GM12873 (cell line): ENCODE measurements around the gene TBC1D20.

ENCODE experiments used
- TF ChIP-seq, protein P1 (sequence below): IDR thresholded peaks from 2 replicates; pipeline ENCODE4 v1.5.1; 2012; ENCODE audit warnings: low read depth, mild to moderate bottlenecking, moderate library complexity, low read length, control low read depth; ENCODE audit not compliant: insufficient read depth; ENCODE audit errors: missing control alignments

Gene TBC1D20

DNA sequence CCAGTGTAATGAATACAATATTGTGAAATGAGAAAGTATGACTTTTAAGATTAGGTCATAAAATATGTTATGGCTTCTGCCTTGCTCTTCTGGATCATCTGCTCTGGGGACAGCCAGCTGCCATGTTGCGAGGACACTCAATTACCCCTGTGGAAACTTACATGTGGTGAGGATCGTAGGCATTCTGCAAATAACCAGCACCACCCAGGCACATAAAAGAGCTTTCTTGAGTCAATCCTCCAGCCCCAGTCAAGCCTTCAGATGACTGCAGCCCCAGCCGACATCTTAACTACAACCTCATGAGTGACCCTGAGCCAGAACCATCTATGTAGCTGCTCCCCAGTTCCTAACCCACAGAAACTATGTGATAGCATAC lies 58.8 kb downstream of the TBC1D20 start:
- TF ChIP-seq, protein P1, sequence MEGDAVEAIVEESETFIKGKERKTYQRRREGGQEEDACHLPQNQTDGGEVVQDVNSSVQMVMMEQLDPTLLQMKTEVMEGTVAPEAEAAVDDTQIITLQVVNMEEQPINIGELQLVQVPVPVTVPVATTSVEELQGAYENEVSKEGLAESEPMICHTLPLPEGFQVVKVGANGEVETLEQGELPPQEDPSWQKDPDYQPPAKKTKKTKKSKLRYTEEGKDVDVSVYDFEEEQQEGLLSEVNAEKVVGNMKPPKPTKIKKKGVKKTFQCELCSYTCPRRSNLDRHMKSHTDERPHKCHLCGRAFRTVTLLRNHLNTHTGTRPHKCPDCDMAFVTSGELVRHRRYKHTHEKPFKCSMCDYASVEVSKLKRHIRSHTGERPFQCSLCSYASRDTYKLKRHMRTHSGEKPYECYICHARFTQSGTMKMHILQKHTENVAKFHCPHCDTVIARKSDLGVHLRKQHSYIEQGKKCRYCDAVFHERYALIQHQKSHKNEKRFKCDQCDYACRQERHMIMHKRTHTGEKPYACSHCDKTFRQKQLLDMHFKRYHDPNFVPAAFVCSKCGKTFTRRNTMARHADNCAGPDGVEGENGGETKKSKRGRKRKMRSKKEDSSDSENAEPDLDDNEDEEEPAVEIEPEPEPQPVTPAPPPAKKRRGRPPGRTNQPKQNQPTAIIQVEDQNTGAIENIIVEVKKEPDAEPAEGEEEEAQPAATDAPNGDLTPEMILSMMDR = no peak

DNA sequence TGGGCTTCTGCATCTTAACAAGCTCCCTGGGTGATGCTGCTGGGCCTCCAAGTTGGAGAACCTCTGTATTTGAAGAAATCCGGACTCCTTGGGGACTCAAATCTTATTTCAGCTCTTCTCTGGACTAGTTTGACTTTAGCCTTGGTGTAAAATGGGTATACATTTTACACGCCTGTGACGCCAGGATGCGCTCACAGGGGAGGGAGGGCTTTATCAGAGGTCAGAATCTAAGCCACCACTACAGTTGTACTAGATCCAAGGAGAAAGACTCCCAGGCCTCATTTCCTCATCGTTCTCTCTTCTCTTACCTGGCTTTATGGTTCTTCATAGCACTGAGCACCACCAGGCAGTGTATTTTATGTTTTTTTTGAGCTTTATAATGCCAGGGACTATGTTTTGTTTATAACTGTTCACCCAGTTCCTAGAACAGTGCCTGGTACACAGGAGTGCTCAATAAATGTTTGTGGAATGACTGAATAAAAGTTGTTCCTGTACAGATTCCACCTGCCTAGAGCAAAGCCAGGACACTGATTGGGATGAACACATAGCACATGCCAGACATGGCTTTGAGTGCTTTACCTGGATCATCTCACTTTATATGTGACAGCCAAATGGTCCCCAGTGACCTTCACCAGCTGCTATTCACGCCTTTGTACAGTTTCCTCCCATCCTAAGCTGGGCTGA lies 59.3 kb downstream of the TBC1D20 start:
- TF ChIP-seq, protein P1 = no peak

DNA sequence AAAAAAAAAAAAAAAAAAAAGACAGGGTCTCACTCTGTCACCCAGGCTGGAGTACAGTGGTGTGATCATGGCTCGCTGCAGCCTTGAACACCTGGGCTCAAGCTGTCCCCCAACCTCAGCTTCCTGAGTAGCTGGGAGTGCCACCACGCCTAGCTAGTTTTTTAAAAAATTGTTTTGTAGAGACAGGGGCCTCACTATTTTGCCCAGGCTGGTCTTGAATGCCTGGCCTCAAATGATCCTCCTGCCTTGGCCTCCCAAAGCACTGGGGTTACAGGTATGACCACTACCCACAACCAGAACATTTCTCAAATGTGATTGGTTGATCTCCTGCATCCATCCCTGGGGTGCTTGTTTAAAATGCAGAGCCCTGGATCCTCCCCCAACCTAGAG lies 59.8 kb downstream of the TBC1D20 start:
- TF ChIP-seq, protein P1 = no peak

DNA sequence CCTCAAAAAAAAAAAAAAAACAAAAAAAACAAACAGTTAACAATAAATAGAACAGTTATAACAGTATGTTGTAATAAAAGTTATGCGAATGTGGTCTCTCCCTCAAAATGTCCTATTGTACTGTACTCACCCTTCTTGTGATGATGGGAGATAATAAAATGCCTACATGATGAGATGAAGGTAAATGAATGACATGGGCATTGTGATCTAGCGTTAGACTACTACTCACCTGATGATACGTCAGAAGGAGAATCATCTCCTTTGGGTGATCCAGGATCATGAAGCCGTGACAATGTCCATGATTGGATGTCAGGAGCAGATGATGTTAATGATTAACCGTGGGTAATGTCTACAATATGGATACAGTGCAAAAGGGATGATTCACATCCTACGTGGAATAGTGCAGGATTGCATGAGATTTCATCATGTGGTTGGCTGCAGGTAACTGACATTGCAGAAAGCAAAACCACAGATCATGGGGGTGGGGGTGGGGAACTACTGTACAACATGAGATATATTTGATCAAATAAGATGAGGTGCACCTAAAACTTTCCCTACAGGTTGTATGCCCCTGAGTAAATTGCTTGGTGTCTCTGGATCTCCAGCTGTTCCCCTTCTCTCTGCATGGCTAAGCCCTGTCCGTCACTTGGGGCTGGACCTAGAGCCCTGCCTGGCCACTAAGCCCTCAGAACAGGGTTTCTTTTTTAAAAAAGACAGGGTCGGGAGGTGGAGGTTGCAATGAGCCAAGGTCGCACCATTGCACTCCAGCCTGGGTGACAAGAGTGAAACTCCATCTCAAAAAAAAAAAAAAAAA lies 60.4 kb downstream of the TBC1D20 start:
- TF ChIP-seq, protein P1 = no peak

DNA sequence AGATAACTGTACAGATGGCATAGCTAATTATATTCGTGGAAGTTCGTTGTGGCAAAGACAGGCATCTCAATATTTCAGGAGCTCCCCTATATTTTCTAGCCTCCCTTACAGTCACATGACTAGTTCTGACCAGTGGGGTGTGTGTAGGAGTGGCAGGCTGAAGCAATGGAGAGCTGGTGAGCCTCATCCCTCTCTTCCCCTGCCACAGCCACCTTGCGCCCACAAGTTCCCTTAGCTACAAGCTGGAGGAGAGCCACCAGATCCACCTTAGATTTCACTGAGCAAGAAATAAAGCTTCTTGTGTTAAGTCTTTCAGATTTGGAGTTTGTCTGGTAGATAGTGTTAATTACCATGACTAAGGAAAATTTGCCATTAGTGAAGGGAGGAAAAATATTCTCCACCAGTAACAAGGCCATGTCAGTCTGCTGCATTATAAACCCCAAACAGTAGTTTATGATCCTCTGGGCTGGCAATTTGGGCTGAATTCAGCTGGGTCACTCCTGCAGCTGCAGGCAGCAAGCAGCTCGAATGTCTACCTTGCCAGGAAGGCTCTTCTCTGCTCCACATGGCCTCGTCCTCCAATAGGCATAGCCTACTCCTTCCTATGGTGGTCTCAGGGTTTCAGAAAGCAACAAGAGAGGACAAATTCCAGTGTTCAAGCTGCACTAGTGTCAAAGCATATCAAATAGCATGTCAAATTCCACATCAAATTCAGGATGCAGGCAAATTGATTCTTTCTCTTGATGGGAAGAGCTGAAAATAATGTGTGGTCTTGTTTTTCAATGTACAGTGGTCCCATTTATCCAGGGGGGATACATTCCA lies 61.7 kb downstream of the TBC1D20 start:
- TF ChIP-seq, protein P1 = no peak

DNA sequence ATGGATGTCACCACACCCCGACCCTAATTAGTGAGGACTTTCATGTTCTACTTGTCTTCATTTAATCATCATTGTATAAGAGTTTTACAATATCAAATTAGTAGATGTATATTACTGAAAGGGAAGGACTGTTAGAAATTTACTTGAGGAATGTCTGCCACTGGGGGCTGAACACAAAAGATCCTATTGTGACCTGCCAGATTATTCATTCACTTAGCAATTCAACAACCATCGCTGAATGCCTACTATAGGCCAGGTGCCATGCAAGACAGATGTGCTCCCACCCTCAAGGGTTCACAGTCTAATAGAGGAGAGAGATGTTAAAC lies 62.2 kb downstream of the TBC1D20 start:
- TF ChIP-seq, protein P1 = no peak

DNA sequence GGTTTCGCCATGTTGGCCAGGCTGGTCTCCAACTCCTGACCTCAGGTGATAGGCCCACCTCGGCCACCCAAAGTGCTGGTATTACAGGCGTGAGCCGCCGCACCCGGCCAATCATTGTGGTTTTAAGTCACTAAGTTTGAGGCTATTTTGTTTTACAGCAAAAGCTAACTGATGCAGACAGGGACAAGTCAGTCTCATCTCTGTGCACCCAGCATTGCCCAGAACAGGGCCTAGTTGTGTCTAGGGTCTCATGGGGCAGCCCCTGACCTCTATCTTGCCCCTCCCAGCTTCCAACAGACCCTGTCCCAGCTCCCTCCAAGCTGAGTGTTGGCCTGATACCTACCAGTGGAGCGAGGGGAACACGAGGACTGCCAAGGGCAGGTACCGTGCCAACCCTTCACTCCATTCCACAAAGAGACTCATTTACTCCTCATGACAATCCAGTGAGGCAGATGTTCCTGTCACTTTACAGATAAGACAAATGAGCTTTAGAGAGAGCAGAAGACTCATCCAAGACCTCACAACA lies 63.1 kb downstream of the TBC1D20 start:
- TF ChIP-seq, protein P1 = no peak
